GM12892 (cell line): ENCODE data around the gene CAMK1D.

ENCODE experiments used
- POLR2A ChIP-seq: IDR thresholded peaks from 2 replicates; pipeline ENCODE4 v1.6.1; 2011; ENCODE audit warnings: low read depth, low read length, control low read depth
- POLR2AphosphoS5 ChIP-seq: IDR thresholded peaks from 2 replicates; pipeline ENCODE4 v1.6.1; 2011; ENCODE audit warnings: low read depth, low read length, control low read depth

GRCh38 chr10:12716042-12716441 is 366.7 kb downstream of the CAMK1D start:
- TF ChIP-seq POLR2A (no peak), POLR2AphosphoS5 (no peak)
